ENCODE results near the gene UBE2G2. TPM values are rescaled to one million over a fixed set of nuclear protein-coding genes. Genes with fewer than 3 reads are reported as not detected.
A peak's percentile ranks its signal among the peaks of the same experiment; 100 is the strongest.

The UBE2G2 gene
- total RNA-seq, 2 donors from 2014 or later: 85.2 to 95.6 TPM

DNA sequence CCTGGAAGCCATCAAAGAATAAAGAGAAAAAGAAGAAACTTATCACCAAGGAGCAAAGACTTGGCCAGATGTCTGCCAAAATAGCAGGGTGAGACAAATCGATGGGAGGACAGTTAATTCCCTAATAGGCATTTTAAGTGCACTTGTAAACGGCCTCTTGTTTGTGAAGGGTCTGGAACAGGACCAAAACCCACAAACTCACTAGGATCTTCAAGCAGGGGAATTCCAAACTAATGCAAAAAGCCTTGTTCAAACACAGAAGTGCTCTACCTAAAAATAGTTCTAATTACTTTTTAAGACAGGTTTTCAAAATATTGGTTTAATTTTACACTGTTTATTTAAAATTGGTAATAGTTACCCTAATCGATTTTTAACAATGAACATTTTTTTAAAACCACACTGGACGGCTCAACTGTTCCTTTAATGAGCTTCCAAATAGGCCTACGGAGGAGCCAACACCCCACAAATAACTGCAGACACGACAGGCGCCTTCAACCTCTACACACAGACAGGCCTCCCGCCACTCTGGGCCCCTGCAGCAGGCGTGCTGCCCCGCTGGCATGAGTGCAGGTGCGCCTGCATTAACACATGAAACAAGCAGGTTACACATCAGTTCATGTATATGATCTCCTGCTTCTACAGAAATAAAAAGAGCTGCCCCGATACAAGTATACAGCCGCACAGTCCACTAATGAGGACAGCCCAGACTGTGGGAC lies 15.8 kb downstream of the UBE2G2 start:
- ATAC-seq (replicated peaks in 1 of 2) (no peak), DNase-seq (no peak)
- H3K4me3 Mint-ChIP-seq: no peak overlapping the region
- H3K4me1 Mint-ChIP-seq (ENCODE audit: low read depth): peaks cover 27% of the 10 kb centered on the region
- peaks cover 2 to 10% of the 10 kb centered on the region in 2 donors for H3K36me3 Mint-ChIP-seq (ENCODE audit: insufficient read depth in 2 of 2)
- H3K27ac Mint-ChIP-seq: no peak overlapping the region
- H3K27me3 Mint-ChIP-seq (ENCODE audit: low read depth): no peaks in the 10 kb centered on the region
- no peaks in the 10 kb centered on the region for H3K9me3 Mint-ChIP-seq

DNA sequence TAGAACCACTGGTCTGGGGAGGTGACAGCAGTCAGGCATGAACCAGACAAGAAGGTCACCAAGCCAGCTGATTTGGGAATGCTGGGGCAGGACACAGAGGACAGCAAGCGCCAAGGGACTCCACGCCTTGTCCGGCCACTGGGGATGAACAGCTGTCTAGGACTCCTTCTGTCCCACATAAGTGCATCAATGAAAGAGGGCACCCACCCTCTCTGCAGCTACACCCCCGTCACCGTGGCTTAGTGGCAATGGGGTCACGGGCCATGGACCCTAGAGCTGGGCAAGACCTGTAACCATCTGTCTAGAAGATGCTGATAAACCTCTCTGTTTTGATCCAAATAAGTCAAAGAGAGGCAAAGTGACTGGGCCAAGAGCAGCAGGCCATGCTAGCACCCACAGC lies 16.8 kb downstream of the UBE2G2 start:
- Mint-ChIP-seq H3K36me3 (ENCODE audit: insufficient read depth in 2 of 2) (peaks cover 0 to 7% of the 10 kb centered on the region in 2 donors), H3K9me3 (no peaks in the 10 kb centered on the region), H3K4me1 (ENCODE audit: low read depth) (peaks cover 21% of the 10 kb centered on the region), H3K27ac (no peak overlapping the region), H3K4me3 (no peak overlapping the region), H3K27me3 (ENCODE audit: low read depth) (no peaks in the 10 kb centered on the region)
- DNase-seq (no peak), ATAC-seq (replicated peaks in 1 of 2) (no peak)

DNA sequence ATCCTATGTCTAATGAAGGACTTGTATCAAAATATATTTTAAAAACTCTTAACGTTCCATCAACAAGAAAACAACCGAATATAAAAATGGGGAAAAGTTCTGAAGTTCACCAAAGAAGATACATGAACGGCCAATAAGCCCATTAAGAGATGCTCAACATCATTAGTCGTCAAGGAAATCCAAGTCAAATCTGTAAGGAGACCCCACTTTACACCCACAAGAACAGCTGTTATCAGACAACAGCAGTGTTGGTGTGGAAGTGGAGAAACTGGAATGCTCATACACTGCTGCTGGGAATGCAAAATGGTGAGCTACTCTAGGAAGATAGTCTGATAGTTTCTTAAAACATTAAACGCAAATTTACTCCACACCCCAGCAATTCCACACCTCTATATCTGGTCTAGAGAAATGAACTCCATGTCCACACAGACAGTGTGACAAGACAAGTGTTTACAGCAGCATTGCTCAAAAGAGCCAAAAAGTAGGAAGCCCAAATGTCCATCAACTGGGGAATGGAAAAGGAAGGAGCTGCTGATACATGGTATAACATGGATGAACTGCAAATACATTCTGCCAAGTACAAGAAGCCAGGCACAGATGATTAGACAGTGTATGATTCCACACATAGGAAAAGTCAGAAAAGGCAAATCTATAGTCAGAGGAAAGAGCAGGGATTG lies 18.5 kb downstream of the UBE2G2 start:
- no peaks in the 10 kb centered on the region for H3K27me3 Mint-ChIP-seq (ENCODE audit: low read depth)
- H3K4me1 Mint-ChIP-seq (ENCODE audit: low read depth): peaks cover 16% of the 10 kb centered on the region
- ATAC-seq (replicated peaks in 1 of 2) (no peak), DNase-seq (no peak)
- no peaks in the 10 kb centered on the region for H3K9me3 Mint-ChIP-seq
- H3K4me3 Mint-ChIP-seq: no peak overlapping the region
- peaks cover 2 to 7% of the 10 kb centered on the region in 2 donors for H3K36me3 Mint-ChIP-seq (ENCODE audit: insufficient read depth in 2 of 2)
- no peak overlapping the region for H3K27ac Mint-ChIP-seq

DNA sequence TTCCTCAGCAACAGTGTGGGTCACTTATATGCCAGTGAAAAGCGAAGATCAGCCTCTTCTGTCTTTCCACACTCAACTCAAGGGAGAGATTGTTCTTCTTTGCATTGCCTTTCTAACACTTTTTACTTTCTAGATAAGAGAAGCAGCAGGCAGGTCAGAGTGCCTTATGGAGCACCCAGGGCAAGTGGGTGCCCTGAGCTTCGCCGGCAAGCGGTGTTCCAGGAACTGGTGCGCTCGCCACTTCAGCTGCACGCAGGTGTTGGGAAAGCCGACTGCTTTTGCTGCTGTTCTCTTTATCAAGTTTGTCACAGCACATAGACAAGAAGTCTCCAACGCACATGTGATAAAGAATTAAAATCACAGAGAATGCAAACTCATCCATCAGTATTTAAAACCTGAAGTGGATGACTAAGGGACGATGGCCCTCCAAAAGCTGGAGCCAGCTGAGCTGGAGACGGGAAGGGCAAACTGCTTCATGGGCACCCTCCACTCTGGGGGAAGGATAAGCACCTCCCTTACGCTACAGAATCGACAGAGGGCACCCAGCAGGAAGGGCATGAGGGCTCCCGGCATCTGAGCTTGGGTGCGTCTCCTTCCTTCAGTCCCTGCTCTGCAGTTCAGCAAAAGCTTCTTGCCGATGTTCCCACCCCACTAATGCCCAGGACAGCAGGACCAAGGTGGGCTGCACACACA lies 20.7 kb downstream of the UBE2G2 start:
- Mint-ChIP-seq H3K4me1 (ENCODE audit: low read depth) (peaks cover 13% of the 10 kb centered on the region), H3K4me3 (no peak overlapping the region), H3K27me3 (ENCODE audit: low read depth) (no peaks in the 10 kb centered on the region), H3K9me3 (no peaks in the 10 kb centered on the region), H3K27ac (no peak overlapping the region), H3K36me3 (ENCODE audit: insufficient read depth in 2 of 2) (peaks cover 2 to 9% of the 10 kb centered on the region in 2 donors)
- DNase-seq (no peak), ATAC-seq (replicated peaks in 1 of 2) (no peak)

DNA sequence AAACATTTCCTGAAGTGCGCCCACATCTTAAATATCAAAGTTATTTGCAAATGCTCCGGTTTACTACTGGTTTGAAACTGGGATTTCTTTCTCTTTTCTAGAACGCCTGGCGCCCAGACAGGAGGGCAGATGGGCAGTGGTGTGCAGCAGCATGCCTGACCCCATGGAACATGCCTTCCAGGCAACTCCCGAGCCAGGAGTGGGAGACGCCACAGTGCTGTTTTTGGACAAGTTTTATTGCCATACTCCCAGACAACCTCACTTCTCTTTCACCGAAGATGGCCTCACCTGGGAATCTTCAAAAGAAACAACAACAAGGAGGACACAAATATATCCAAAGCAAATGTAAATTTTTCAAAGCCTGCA lies 21.5 kb downstream of the UBE2G2 start:
- H3K9me3 Mint-ChIP-seq: no peaks in the 10 kb centered on the region
- no peak overlapping the region for H3K4me3 Mint-ChIP-seq
- H3K27ac Mint-ChIP-seq: no peak overlapping the region
- H3K4me1 Mint-ChIP-seq (ENCODE audit: low read depth): peaks cover 11% of the 10 kb centered on the region
- ATAC-seq (replicated peaks in 1 of 2) (no peak), DNase-seq (no peak)
- H3K36me3 Mint-ChIP-seq (ENCODE audit: insufficient read depth in 2 of 2): peaks cover 2 to 11% of the 10 kb centered on the region in 2 donors
- H3K27me3 Mint-ChIP-seq (ENCODE audit: low read depth): no peaks in the 10 kb centered on the region

DNA sequence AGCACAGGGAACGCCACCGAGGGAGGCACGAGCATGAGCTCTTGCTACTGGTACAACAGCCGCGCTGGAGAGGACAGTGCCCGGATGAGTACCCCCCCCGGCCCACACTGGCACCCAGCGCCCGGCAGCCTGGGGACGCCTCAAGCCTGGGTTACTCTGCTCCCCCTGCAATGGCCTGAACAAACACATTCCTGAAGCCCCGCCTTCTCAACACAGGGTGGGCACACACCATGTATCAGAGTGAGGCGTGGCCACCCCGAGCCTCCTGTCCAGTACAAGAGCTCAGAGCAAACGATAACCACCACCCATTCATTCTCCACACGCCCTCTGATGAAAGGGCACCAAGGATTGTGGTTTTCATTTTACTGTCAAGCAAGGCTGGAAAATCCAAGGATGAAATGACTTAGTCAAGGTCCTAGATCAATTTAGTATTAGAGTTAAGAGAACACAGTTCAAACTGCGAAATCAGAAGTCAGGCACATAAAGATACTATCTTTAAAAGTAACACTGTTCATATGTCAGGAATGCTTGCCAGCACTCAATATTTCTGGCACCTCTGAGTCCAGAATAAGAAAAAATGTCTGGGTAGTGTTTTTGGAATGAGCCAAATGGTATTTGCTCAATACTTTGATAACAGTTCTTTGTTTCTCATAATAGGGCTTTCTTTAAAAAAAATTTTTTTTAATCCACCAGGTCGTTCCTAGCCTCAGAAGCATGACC lies 22.0 kb downstream of the UBE2G2 start:
- Mint-ChIP-seq H3K4me3 (no peak overlapping the region), H3K9me3 (no peaks in the 10 kb centered on the region), H3K27me3 (ENCODE audit: low read depth) (no peaks in the 10 kb centered on the region), H3K4me1 (ENCODE audit: low read depth) (peaks cover 11% of the 10 kb centered on the region), H3K27ac (no peak overlapping the region), H3K36me3 (ENCODE audit: insufficient read depth in 2 of 2) (peaks cover 2 to 17% of the 10 kb centered on the region in 2 donors)
- ATAC-seq (replicated peaks in 1 of 2) (no peak), DNase-seq (no peak)

DNA sequence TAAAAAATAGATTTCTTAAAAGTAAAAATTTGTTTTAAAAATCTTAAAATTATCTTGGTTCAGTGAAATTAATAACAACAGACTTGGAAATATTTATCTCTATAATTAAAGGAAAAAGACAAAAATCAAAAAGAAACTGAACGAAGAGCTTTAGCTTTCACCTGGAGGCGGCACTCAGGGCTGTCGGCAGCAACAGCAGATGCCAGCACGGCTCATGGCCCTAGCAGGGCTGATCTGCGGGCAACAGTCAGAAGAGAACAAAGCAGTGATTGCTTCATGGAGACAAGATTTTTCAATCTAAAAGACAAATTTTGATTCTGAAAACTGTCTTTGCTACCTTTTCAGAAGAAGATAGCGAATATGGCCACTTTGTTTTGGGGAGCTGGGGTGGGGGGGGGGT lies 22.6 kb downstream of the UBE2G2 start:
- peaks cover 11% of the 10 kb centered on the region for H3K4me1 Mint-ChIP-seq (ENCODE audit: low read depth)
- H3K27me3 Mint-ChIP-seq (ENCODE audit: low read depth): no peaks in the 10 kb centered on the region
- H3K36me3 Mint-ChIP-seq (ENCODE audit: insufficient read depth in 2 of 2): peaks cover 2 to 18% of the 10 kb centered on the region in 2 donors
- no peak for ATAC-seq (replicated peaks in 1 of 2)
- H3K4me3 Mint-ChIP-seq: no peak overlapping the region
- no peak for DNase-seq
- H3K9me3 Mint-ChIP-seq: no peaks in the 10 kb centered on the region
- no peak overlapping the region for H3K27ac Mint-ChIP-seq

DNA sequence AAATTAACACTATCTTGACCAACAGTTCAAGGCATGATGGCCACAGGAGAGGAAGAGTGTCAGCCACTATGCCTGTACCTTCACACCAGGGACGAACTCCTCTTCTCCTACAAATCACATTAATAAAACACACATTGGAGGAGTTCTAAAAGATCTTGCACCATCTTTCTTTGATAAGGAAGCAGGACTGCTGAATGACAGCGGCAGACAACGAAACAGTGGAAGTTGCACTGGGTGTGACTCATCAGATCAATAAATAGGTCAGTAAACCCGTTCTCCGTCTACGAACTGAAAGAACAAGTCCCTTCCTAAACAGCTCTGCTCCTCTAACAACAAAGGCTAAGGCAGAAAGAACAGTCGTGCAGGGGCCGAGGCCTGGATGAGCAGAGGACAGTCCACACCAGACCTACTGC lies 23.1 kb downstream of the UBE2G2 start:
- Mint-ChIP-seq H3K36me3 (ENCODE audit: insufficient read depth in 2 of 2) (peaks cover 2 to 18% of the 10 kb centered on the region in 2 donors), H3K4me1 (ENCODE audit: low read depth) (peaks cover 11% of the 10 kb centered on the region), H3K4me3 (no peak overlapping the region), H3K27ac (peak overlapping the region; percentile 13), H3K9me3 (no peaks in the 10 kb centered on the region), H3K27me3 (ENCODE audit: low read depth) (no peaks in the 10 kb centered on the region)
- ATAC-seq (replicated peaks in 1 of 2) (no peak), DNase-seq (no peak)

DNA sequence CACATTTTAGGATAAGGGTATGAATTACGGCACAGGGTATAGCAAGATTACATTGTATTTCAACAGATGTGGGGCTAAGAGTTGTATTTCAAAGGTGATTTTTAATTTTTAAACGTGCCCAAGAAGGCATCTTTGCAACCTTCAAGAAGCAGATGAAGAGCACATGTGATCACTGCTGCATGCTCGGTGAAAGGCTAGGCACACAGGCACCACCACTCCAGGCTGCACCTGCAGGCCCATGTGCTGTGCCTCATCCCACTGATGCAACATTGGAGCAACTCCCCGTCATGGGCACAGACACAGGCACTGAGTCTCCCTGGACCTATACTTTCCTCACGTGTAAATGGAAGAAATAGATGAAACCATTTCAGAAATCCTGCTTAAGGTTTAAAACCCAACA lies 23.5 kb downstream of the UBE2G2 start:
- H3K4me3 Mint-ChIP-seq: no peak overlapping the region

DNA sequence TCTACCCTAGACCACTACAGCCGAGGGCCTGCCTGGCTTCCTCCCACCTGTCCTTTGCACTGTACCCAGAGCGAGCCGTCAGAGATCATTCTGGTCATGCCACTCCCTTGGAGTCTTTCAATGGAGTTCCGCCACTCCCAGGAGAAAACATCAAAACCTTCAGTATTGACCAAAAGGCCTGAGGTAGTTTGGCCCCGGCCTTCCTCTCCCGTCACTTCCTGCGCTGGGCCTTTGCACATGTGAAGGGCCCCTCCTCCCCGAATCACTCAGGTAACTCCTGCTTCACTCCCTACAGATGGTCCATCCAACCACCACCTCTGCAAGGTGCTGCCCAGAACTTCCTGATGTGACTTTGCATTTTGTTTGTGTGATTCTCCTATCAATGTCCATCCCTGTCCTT lies 26.6 kb downstream of the UBE2G2 start:
- no peaks in the 10 kb centered on the region for H3K27me3 Mint-ChIP-seq (ENCODE audit: low read depth)
- no peak overlapping the region for H3K27ac Mint-ChIP-seq
- DNase-seq: no peak
- ATAC-seq (replicated peaks in 1 of 2): no peak
- no peaks in the 10 kb centered on the region for H3K4me1 Mint-ChIP-seq (ENCODE audit: low read depth)
- H3K9me3 Mint-ChIP-seq: no peaks in the 10 kb centered on the region
- no peak overlapping the region for H3K4me3 Mint-ChIP-seq
- peaks cover 3 to 25% of the 10 kb centered on the region in 2 donors for H3K36me3 Mint-ChIP-seq (ENCODE audit: insufficient read depth in 2 of 2)

More for the DNA sequence above, 23.5 kb downstream of the UBE2G2 start:
- Mint-ChIP-seq H3K9me3 (no peaks in the 10 kb centered on the region), H3K27ac (peak overlapping the region; percentile 13), H3K4me1 (ENCODE audit: low read depth) (peaks cover 11% of the 10 kb centered on the region), H3K27me3 (ENCODE audit: low read depth) (no peaks in the 10 kb centered on the region), H3K36me3 (ENCODE audit: insufficient read depth in 2 of 2) (peaks cover 2 to 18% of the 10 kb centered on the region in 2 donors)
- DNase-seq: no peak
- no peak for ATAC-seq (replicated peaks in 1 of 2)

DNA sequence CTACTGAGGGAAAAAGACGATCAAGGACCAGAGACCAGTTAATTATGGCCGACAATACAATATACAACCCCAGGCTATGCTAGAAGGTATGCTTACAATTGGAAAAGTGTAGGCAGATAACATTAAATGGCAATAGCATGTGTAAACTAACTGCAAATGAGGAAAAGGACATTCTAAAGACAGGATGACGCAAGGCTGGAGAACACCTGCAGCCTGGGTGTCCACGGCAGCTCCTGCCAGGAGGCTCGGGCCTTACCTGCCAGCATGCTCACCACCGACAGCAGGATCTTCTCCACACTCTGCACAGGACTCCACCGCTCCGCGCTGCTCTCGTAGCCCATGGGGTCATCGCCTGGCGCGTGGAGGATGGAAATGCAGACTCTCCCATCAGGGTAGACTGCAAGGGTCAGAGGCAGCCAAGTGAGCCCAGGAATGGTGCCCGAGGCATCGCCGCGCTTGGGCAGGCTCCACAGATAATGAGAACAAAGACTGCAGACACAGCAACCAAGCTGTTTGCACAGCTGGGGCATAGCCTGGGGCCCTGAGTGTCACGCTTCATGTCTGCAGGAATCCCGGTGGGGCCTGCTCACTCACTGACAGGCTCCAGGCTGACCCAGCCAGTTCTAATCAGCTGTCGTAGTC lies 28.2 kb downstream of the UBE2G2 start:
- Mint-ChIP-seq H3K27ac (no peak overlapping the region), H3K4me3 (no peak overlapping the region), H3K9me3 (no peaks in the 10 kb centered on the region), H3K36me3 (ENCODE audit: insufficient read depth in 2 of 2) (peaks cover 3 to 26% of the 10 kb centered on the region in 2 donors), H3K4me1 (ENCODE audit: low read depth) (no peaks in the 10 kb centered on the region), H3K27me3 (ENCODE audit: low read depth) (no peaks in the 10 kb centered on the region)
- DNase-seq (no peak), ATAC-seq (replicated peaks in 1 of 2) (no peak)

DNA sequence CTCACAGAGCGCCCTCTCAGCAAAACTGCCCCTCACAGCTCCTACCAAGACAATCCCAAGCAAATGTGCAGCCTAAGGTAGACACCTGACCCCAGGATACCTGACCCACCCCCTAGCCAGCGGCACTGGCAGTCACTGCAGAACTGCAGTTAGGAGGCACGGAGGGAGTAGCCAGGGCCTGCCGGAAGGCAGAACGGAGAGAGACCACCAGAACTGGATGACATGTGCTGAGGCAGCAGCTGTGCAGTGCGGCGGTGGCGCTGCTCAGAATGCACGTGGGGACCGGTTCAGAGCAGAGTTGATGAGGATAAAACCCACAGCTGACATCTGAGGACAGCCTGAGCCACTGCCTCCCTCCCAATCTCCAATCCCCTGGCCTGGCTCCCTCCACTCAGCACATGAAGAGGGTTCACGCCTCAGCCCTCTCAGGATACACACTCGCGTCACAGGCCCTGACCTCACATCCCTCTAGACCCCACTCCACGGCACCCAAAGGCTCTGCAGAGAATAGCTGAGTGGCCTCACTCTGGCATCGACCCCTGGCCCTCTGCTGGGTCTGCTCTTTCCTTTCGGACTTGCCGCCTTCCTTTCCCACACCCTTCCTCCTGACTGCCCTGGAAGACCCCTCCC lies 29.6 kb downstream of the UBE2G2 start:
- Mint-ChIP-seq H3K4me1 (ENCODE audit: low read depth) (no peaks in the 10 kb centered on the region), H3K4me3 (no peak overlapping the region), H3K27me3 (ENCODE audit: low read depth) (no peaks in the 10 kb centered on the region), H3K36me3 (ENCODE audit: insufficient read depth in 2 of 2) (peaks cover 1 to 23% of the 10 kb centered on the region in 2 donors), H3K27ac (peak overlapping the region; percentile 10), H3K9me3 (no peaks in the 10 kb centered on the region)
- ATAC-seq (replicated peaks in 1 of 2): no peak
- no peak for DNase-seq

All from activated T-cell treated with anti-CD3 and anti-CD28 coated beads, Interleukin-2, amount 50 U/mL, for 72 hours (primary cell).